SU-DHL-6 (cell line): ENCODE results near the gene TNS1.

ENCODE experiments used
- H2AFZ ChIP-seq: fragments of 200-600 bp; sonication (generic); 2 replicates; pipeline ENCODE4 v1.6.1; 2014; ENCODE audit warnings: low read depth, mild to moderate bottlenecking, moderate library complexity, mixed read lengths, antibody characterized with exemption, low read length; ENCODE audit not compliant: severe bottlenecking
- H3F3A ChIP-seq: fragments of 200-600 bp; shearing (Covaris generic); 2 replicates; pipeline ENCODE4 v1.6.0; 2016; ENCODE audit warnings: antibody characterized with exemption, mild to moderate bottlenecking; ENCODE audit not compliant: insufficient read depth
- H3K27ac ChIP-seq: fragments of 200-600 bp; sonication (generic); 2 replicates; pipeline ENCODE4 v1.5.1; 2016; ENCODE audit warnings: low read depth, mild to moderate bottlenecking, low read length, moderate library complexity, mixed read lengths
- H3K27me3 ChIP-seq: fragments of 200-600 bp; sonication (generic), shearing (Covaris generic); 2 replicates; pipeline ENCODE4 v1.6.0; 2014; ENCODE audit warnings: mild to moderate bottlenecking, low read length
- H3K36me3 ChIP-seq: fragments of 200-600 bp; sonication (generic); 2 replicates; pipeline ENCODE4 v1.6.1; 2014; ENCODE audit warnings: mild to moderate bottlenecking, low read length, mixed read lengths
- H3K4me2 ChIP-seq: fragments of 300-600, 200-600 bp; shearing (Covaris generic), sonication (generic); 2 replicates; pipeline ENCODE4 v1.6.0; 2014; ENCODE audit warnings: low read length, low read depth, mild to moderate bottlenecking; ENCODE audit not compliant: poor library complexity, severe bottlenecking
- H3K4me3 ChIP-seq: fragments of 200-600 bp; sonication (generic); 2 replicates; pipeline ENCODE4 v1.5.1; 2014; ENCODE audit warnings: antibody characterized with exemption, low read length, mild to moderate bottlenecking, mixed read lengths; ENCODE audit not compliant: insufficient read depth, poor library complexity, severe bottlenecking
- H3K79me2 ChIP-seq: fragments of 200-600 bp; sonication (generic); 2 replicates; pipeline ENCODE4 v1.6.1; 2014; ENCODE audit warnings: mild to moderate bottlenecking, low read length, moderate library complexity; ENCODE audit not compliant: insufficient read depth
- H3K9ac ChIP-seq: fragments of 200-600 bp; sonication (generic); 2 replicates; pipeline ENCODE4 v1.7.0; 2014; ENCODE audit warnings: mild to moderate bottlenecking, low read length
- H3K9me2 ChIP-seq: fragments of 200-600 bp; sonication (generic); replicated peaks from 2 replicates; pipeline ENCODE4 v1.6.1; 2014; ENCODE audit warnings: low read length; ENCODE audit not compliant: insufficient read depth
- H3K9me3 ChIP-seq: fragments of 200-600 bp; sonication (generic); 2 replicates; pipeline ENCODE4 v1.6.1; 2014; ENCODE audit warnings: low read length, mixed read lengths; ENCODE audit not compliant: insufficient read depth
- H4K20me1 ChIP-seq: fragments of 200-600 bp; sonication (generic); 2 replicates; pipeline ENCODE4 v1.6.1; 2014; ENCODE audit warnings: low read depth, mild to moderate bottlenecking, antibody characterized with exemption, low read length, moderate library complexity, mixed read lengths
- CTCF ChIP-seq: fragments of 200-600 bp; sonication (generic); IDR thresholded peaks from one replicate; pipeline ENCODE4 v1.5.1; 2017; ENCODE audit warnings: antibody characterized with exemption, mild to moderate bottlenecking, low read length, moderate library complexity; ENCODE audit not compliant: insufficient read depth, poor library complexity, severe bottlenecking
- EZH2phosphoT487 ChIP-seq: fragments of 200-600 bp; sonication (generic), shearing (Covaris generic); conservative IDR thresholded peaks from 2 replicates; pipeline ENCODE4 v1.6.1; 2018; ENCODE audit warnings: mild to moderate bottlenecking, antibody characterized with exemption, low read length, moderate library complexity, mixed read lengths

The TNS1 gene

GRCh38 chr2:217933617-217933993 is 69.2 kb downstream of the TNS1 start:
- no peaks in the 10 kb centered on the region for H3K36me3 ChIP-seq
- H3F3A ChIP-seq, result no peaks in the 10 kb centered on the region
- no peak overlapping the region for H3K4me3 ChIP-seq
- H2AFZ ChIP-seq, result no peak overlapping the region
- H3K9me3 ChIP-seq, result no peaks in the 10 kb centered on the region
- no peak overlapping the region for H3K4me2 ChIP-seq
- no peaks in the 10 kb centered on the region for H3K9me2 ChIP-seq
- TF ChIP-seq CTCF (no peak), EZH2phosphoT487 (no peak)
- H3K27ac ChIP-seq, result no peak overlapping the region
- H3K9ac ChIP-seq, result no peak overlapping the region
- H3K79me2 ChIP-seq, result no peaks in the 10 kb centered on the region
- H4K20me1 ChIP-seq, result no peaks in the 10 kb centered on the region
- no peaks in the 10 kb centered on the region for H3K27me3 ChIP-seq

GRCh38 chr2:217932803-217933616 is 69.8 kb downstream of the TNS1 start:
- no peak overlapping the region for H2AFZ ChIP-seq

GRCh38 chr2:217931846-217932560 is 70.8 kb downstream of the TNS1 start:
- no peaks in the 10 kb centered on the region for H3K9me2 ChIP-seq
- no peak overlapping the region for H2AFZ ChIP-seq
- H3K9ac ChIP-seq, result no peak overlapping the region
- H3K27ac ChIP-seq, result no peak overlapping the region
- H3K4me2 ChIP-seq, result no peak overlapping the region
- no peaks in the 10 kb centered on the region for H3K9me3 ChIP-seq
- no peaks in the 10 kb centered on the region for H4K20me1 ChIP-seq
- H3F3A ChIP-seq, result no peaks in the 10 kb centered on the region
- H3K27me3 ChIP-seq, result no peaks in the 10 kb centered on the region
- H3K79me2 ChIP-seq, result no peaks in the 10 kb centered on the region
- TF ChIP-seq CTCF (no peak), EZH2phosphoT487 (no peak)
- no peak overlapping the region for H3K4me3 ChIP-seq
- H3K36me3 ChIP-seq, result no peaks in the 10 kb centered on the region

More at GRCh38 chr2:217932803-217933616, 69.8 kb downstream of the TNS1 start:
- Histone ChIP-seq H3K4me2 (no peak overlapping the region), H3K27me3 (no peaks in the 10 kb centered on the region), H3K9me2 (no peaks in the 10 kb centered on the region), H3K9me3 (no peaks in the 10 kb centered on the region), H3K79me2 (no peaks in the 10 kb centered on the region), H3K9ac (no peak overlapping the region), H3K4me3 (no peak overlapping the region), H3K36me3 (no peaks in the 10 kb centered on the region), H3K27ac (no peak overlapping the region), H3F3A (no peaks in the 10 kb centered on the region), H4K20me1 (no peaks in the 10 kb centered on the region)
- TF ChIP-seq CTCF, result no peak
- TF ChIP-seq EZH2phosphoT487, result no peak
